Measurements from ENCODE around the gene TGFB3. TPM values are rescaled to one million over a fixed set of nuclear protein-coding genes. Genes with fewer than 3 reads are reported as not detected.

The TGFB3 gene
- polyA plus RNA-seq, 1 donor from 2014 or later, result 1.3 TPM

DNA sequence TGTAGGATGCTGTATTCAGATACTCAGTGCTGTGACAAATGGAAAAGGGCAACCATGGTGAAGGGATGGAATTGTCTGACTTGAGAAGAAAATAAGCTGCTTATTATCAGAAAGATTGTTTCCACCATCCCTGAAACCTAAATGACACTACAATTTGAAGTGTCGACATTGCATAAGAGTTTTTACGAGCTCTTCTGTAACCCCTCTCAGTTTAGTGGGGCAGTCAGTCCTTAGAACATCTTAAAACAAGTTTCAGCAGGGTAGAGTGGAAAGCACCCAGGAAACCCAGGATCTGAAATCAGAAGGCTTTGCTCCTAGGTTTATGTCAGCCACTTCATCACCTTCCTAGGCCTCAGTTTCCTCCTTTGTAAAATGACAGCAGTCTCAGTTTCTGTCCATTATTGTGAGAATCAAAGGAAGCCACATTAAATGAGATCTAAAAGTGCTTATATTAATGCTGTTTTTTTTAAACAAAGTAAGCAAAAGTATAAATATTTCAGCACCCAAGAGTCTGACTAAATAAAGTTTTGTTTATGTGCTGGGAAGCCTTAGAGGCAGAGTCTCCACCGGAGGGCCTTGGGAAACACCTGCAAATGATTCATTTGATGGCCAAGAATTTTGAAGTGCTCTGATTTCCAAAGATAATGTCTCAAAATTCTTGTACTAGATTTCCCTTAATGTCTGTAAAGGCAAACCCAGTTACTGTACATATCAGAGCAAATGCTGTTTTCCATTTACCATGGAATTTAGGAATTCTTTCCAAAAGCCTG lies 5.6 kb upstream of the TGFB3 start:
- H3K9me3 ChIP-seq (ENCODE audit: low read length), result no peaks in the 10 kb centered on the region
- TF ChIP-seq, protein P1, sequence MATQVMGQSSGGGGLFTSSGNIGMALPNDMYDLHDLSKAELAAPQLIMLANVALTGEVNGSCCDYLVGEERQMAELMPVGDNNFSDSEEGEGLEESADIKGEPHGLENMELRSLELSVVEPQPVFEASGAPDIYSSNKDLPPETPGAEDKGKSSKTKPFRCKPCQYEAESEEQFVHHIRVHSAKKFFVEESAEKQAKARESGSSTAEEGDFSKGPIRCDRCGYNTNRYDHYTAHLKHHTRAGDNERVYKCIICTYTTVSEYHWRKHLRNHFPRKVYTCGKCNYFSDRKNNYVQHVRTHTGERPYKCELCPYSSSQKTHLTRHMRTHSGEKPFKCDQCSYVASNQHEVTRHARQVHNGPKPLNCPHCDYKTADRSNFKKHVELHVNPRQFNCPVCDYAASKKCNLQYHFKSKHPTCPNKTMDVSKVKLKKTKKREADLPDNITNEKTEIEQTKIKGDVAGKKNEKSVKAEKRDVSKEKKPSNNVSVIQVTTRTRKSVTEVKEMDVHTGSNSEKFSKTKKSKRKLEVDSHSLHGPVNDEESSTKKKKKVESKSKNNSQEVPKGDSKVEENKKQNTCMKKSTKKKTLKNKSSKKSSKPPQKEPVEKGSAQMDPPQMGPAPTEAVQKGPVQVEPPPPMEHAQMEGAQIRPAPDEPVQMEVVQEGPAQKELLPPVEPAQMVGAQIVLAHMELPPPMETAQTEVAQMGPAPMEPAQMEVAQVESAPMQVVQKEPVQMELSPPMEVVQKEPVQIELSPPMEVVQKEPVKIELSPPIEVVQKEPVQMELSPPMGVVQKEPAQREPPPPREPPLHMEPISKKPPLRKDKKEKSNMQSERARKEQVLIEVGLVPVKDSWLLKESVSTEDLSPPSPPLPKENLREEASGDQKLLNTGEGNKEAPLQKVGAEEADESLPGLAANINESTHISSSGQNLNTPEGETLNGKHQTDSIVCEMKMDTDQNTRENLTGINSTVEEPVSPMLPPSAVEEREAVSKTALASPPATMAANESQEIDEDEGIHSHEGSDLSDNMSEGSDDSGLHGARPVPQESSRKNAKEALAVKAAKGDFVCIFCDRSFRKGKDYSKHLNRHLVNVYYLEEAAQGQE (IDR thresholded peaks at IDR 0.05; ENCODE audit: borderline replicate concordance), result no peak
- TF ChIP-seq SMC3 (conservative IDR thresholded peaks at IDR 0.05; ENCODE audit: poor library complexity) (no peak), MXI1 (conservative IDR thresholded peaks at IDR 0.05; ENCODE audit: poor library complexity, severe bottlenecking) (no peak), POLR2AphosphoS5 (IDR thresholded peaks at IDR 0.05) (no peak), RAD21 (conservative IDR thresholded peaks at IDR 0.05) (no peak), EZH2 (IDR thresholded peaks at IDR 0.05; ENCODE audit: borderline replicate concordance, insufficient read depth, low read length, poor library complexity, severe bottlenecking) (no peak)
- H3K36me3 ChIP-seq (ENCODE audit: insufficient read depth, low read length), result peaks cover 5% of the 10 kb centered on the region
- no peak overlapping the region for H2AFZ ChIP-seq (ENCODE audit: low read depth, low read length)
- H3K4me2 ChIP-seq (ENCODE audit: low read length), result peak overlapping the region; percentile 76
- H3K79me2 ChIP-seq (replicated peaks; ENCODE audit: insufficient read depth, low read length), result peaks cover 11% of the 10 kb centered on the region
- no peaks in the 10 kb centered on the region for H3F3A ChIP-seq (ENCODE audit: insufficient read depth, low read length, poor library complexity, severe bottlenecking)
- H3K4me3 ChIP-seq (ENCODE audit: low read length), result peak overlapping the region; percentile 95
- no peak overlapping the region for H3K9ac ChIP-seq (ENCODE audit: low read length)
- no peaks in the 10 kb centered on the region for H3K9me2 ChIP-seq (ENCODE audit: insufficient read depth, low read length)
- no peaks in the 10 kb centered on the region for H4K20me1 ChIP-seq (ENCODE audit: insufficient read depth)
- H3K27me3 ChIP-seq (ENCODE audit: insufficient read depth, low read depth, low read length), result peaks cover 5% of the 10 kb centered on the region
- no peak overlapping the region for H3K27ac ChIP-seq (ENCODE audit: low read length)

DNA sequence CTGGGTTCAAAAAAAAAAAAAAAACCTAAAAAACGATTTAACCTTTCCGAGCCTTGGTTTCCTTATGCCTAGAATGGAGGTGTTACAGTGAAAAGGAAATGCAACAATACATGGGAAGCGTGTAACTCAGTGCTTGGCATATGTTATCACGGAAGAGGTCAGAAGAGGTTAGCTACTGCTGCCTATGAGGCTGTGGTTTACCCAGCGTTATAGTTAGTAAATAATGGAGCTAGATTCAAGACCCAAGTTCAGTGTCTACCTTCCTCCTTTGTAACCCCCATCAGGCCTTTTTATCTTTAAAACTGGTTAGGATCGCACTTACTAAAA lies 4.6 kb upstream of the TGFB3 start:
- Histone ChIP-seq H3K36me3 (ENCODE audit: insufficient read depth, low read length) (peaks cover 5% of the 10 kb centered on the region), H3F3A (ENCODE audit: insufficient read depth, low read length, poor library complexity, severe bottlenecking) (no peaks in the 10 kb centered on the region), H3K9me2 (ENCODE audit: insufficient read depth, low read length) (no peaks in the 10 kb centered on the region), H3K9ac (ENCODE audit: low read length) (peak overlapping the region; percentile 77), H4K20me1 (ENCODE audit: insufficient read depth) (no peaks in the 10 kb centered on the region), H3K9me3 (ENCODE audit: low read length) (no peaks in the 10 kb centered on the region), H3K4me3 (ENCODE audit: low read length) (peak overlapping the region; percentile 95), H3K4me2 (ENCODE audit: low read length) (peak overlapping the region; percentile 76), H2AFZ (ENCODE audit: low read depth, low read length) (peak overlapping the region; percentile 81), H3K79me2 (replicated peaks; ENCODE audit: insufficient read depth, low read length) (peaks cover 11% of the 10 kb centered on the region), H3K27ac (ENCODE audit: low read length) (peak overlapping the region; percentile 71), H3K27me3 (ENCODE audit: insufficient read depth, low read depth, low read length) (peaks cover 5% of the 10 kb centered on the region)
- TF ChIP-seq SMC3 (conservative IDR thresholded peaks at IDR 0.05; ENCODE audit: poor library complexity) (no peak), MXI1 (conservative IDR thresholded peaks at IDR 0.05; ENCODE audit: poor library complexity, severe bottlenecking) (no peak)
- TF ChIP-seq, protein P1 (IDR thresholded peaks at IDR 0.05; ENCODE audit: borderline replicate concordance), result no peak
